Measurements from ENCODE around the gene MYG1. TPM values are rescaled to one million over a fixed set of nuclear protein-coding genes. Genes with fewer than 3 reads are reported as not detected.

The MYG1 gene
- total RNA-seq, 1 experiment from 2014 or later: 102 TPM

DNA sequence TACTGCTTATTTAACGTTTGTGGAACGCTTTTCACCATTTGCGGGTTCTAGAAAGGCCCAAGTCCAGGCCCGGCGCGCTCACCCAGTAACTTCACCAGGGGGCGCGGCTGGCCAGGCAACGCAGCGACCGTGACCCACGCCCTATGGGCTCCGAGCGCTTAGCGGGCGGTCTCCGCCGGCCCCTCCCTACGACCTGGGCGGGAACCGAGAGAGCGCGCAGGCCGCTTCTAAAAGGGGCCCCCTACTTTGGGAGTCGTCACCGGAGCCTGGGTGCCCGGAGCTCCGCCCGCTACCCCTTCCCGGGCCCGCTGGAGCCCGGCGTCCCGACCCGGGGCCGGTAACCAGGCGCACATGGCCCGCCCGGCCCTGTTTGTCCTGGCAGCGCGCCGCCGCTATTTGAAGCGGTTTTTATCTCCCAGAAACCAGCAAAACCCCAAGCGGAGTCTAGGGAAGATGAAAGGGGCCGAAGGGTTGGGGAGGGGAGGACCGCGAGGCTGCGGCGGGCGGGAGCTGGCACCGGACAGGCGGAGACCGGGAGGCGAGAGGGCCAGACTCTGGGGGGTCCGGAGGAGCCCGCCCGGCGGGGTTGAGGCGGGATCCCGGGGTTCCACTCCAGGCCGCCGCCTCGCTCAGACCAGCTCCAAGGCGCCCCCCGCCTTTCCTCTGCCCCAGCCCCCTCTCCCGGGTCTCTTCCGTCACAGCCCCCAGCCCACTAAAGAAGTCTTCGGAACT is 25.4 kb downstream of the MYG1 start:
- H3K4me3 ChIP-seq (ENCODE audit: low read depth, low read length, poor library complexity, severe bottlenecking): peak overlapping the region; percentile 71
- TF ChIP-seq EZH2 (IDR thresholded peaks at IDR 0.05; ENCODE audit: borderline replicate concordance, low read depth, low read length, poor library complexity, severe bottlenecking) (no peak), CTCF (conservative IDR thresholded peaks at IDR 0.05; ENCODE audit: low read depth, low read length) (peak; percentile 83)
- intact Hi-C loops (cut with micrococcal nuclease; ENCODE audit: unreplicated experiment): loop anchor here (1.0 to 2.0 kb wide), 3 partner anchors 96 to 183 kb away; partner anchors contain the start of gene TARBP2
- no peaks in the 10 kb centered on the region for H3K36me3 ChIP-seq (ENCODE audit: insufficient read depth, low read length, poor library complexity, severe bottlenecking)
- ChIA-PET CTCF (interaction anchor here (0.5 to 1.2 kb wide), 3 partner anchors 51 to 184 kb away, joined by 3 to 10 read pairs (median 4); no protein-coding TSS in a partner anchor), POLR2A (ENCODE audit: low non-redundant PET) (no interaction called here)
- H3K27me3 ChIP-seq (replicated peaks; ENCODE audit: insufficient read depth, low read depth, low read length, poor library complexity): no peaks in the 10 kb centered on the region
- peak; percentile 94 for DNase-seq (ENCODE audit: low spot score)
- TSS peak; percentile 55 for BruUV-seq (replicated peaks)
- H3K9me3 ChIP-seq (ENCODE audit: low read depth, low read length, poor library complexity, severe bottlenecking): no peaks in the 10 kb centered on the region
- peak overlapping the region; percentile 95 for H3K27ac ChIP-seq (ENCODE audit: low read depth, low read length, poor library complexity, severe bottlenecking)
- H3K4me1 ChIP-seq (ENCODE audit: insufficient read depth, low read length, poor library complexity, severe bottlenecking): peaks cover 18% of the 10 kb centered on the region

DNA sequence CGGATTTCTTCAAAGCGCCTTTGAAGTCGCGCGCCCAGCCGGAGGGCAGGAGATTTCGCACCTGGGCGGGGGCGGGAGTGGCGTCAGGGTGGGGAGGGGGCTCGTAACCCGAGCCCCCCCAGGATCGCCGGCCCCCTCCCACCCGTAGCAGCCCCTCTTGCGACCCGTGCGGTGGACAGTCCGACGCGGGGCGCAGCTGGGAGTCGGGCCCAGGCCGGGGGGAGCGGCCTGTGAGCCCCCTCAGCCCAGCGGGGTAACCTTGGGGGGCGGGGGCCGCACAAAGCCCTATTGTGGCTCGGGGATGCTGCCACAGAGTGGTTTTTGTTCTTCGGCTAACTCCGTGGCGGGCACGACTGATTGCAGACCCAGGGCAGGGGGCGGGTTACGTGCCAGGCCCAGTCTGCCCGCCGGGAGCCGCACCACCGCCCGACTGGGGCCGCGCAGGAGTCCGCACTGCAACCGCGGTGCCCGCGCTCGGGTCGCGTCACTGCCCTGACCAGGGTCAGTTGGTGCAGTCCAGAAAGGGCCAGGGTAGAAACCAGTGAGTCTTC is 26.1 kb downstream of the MYG1 start:
- no peaks in the 10 kb centered on the region for H3K27me3 ChIP-seq (replicated peaks; ENCODE audit: insufficient read depth, low read depth, low read length, poor library complexity)
- ChIA-PET POLR2A (ENCODE audit: low non-redundant PET) (no interaction called here), CTCF (interaction anchor here (1.2 kb wide), 2 partner anchors 96 to 183 kb away, joined by 4 to 10 read pairs; no protein-coding TSS in a partner anchor)
- BruUV-seq (replicated peaks): no TSS peak
- peak overlapping the region; percentile 95 for H3K27ac ChIP-seq (ENCODE audit: low read depth, low read length, poor library complexity, severe bottlenecking)
- H3K4me1 ChIP-seq (ENCODE audit: insufficient read depth, low read length, poor library complexity, severe bottlenecking): peaks cover 12% of the 10 kb centered on the region
- no peaks in the 10 kb centered on the region for H3K36me3 ChIP-seq (ENCODE audit: insufficient read depth, low read length, poor library complexity, severe bottlenecking)
- intact Hi-C loops (cut with micrococcal nuclease; ENCODE audit: unreplicated experiment): loop anchor here (2.0 kb wide), 1 partner anchor 175 kb away; the partner anchor contains the start of gene TARBP2
- H3K9me3 ChIP-seq (ENCODE audit: low read depth, low read length, poor library complexity, severe bottlenecking): no peaks in the 10 kb centered on the region
- TF ChIP-seq EZH2 (IDR thresholded peaks at IDR 0.05; ENCODE audit: borderline replicate concordance, low read depth, low read length, poor library complexity, severe bottlenecking): no peak
- TF ChIP-seq CTCF (conservative IDR thresholded peaks at IDR 0.05; ENCODE audit: low read depth, low read length): no peak
- DNase-seq (ENCODE audit: low spot score): no peak
- peak overlapping the region; percentile 71 for H3K4me3 ChIP-seq (ENCODE audit: low read depth, low read length, poor library complexity, severe bottlenecking)

DNA sequence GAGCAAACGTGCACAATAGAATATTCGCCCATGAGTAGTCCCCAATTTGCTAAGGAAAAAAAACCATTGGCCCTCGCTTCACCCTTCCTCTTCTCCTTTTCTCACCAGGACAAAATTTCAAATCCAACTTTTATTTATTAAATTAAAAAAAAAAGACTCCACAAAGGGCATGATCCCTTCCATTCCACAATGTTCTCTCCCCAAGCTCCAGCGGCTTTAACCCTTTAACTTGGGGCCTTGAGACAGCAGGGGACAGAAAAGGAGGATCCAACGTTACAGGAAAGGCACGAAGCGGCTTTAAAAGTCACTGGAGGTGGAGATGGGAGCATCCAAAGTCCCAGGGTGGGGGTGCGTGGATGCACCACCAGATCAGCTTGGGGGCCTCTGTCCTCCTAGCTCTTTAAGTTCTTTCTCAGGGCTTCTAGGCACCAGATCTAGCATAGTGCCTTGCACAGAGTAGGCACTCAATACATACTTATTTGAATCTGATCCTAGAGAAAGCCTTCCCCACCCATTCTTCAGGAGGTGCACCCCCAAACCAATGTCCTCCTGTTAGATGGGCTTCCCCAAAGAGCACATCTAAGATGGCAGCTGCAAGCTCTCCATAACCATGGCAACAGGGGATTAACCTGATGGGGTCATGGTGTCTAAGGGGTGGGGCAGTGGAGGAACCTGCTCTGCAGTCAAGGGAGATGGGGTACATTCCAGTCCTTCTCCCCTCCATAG is 27.1 kb downstream of the MYG1 start:
- no peak for DNase-seq (ENCODE audit: low spot score)
- intact Hi-C loops (cut with micrococcal nuclease; ENCODE audit: unreplicated experiment): no loop called here
- no peaks in the 10 kb centered on the region for H3K27me3 ChIP-seq (replicated peaks; ENCODE audit: insufficient read depth, low read depth, low read length, poor library complexity)
- BruUV-seq (replicated peaks): no TSS peak
- H3K4me3 ChIP-seq (ENCODE audit: low read depth, low read length, poor library complexity, severe bottlenecking): no peak overlapping the region
- TF ChIP-seq CTCF (conservative IDR thresholded peaks at IDR 0.05; ENCODE audit: low read depth, low read length): no peak
- TF ChIP-seq EZH2 (IDR thresholded peaks at IDR 0.05; ENCODE audit: borderline replicate concordance, low read depth, low read length, poor library complexity, severe bottlenecking): no peak
- POLR2A ChIA-PET (ENCODE audit: low non-redundant PET): interaction anchor here (0.5 kb wide), 1 partner anchor 182 kb away, joined by 6 read pairs; no protein-coding TSS in a partner anchor
- H3K36me3 ChIP-seq (ENCODE audit: insufficient read depth, low read length, poor library complexity, severe bottlenecking): no peaks in the 10 kb centered on the region
- no peaks in the 10 kb centered on the region for H3K9me3 ChIP-seq (ENCODE audit: low read depth, low read length, poor library complexity, severe bottlenecking)
- no peak overlapping the region for H3K27ac ChIP-seq (ENCODE audit: low read depth, low read length, poor library complexity, severe bottlenecking)
- CTCF ChIA-PET: interaction anchor here (0.7 kb wide), 1 partner anchor 182 kb away, joined by 3 read pairs; no protein-coding TSS in a partner anchor
- H3K4me1 ChIP-seq (ENCODE audit: insufficient read depth, low read length, poor library complexity, severe bottlenecking): peaks cover 9% of the 10 kb centered on the region
